HG02759 (cell line): ENCODE measurements around the gene FRMD4A.
"Not testable (repeated sequence)": the region's sequence is repeated elsewhere in the genome, so short reads cannot be mapped to it uniquely, and the experiment has no call there.

Experiments
- ATAC-seq: cut with Tn5 transposase; IDR thresholded peaks from one replicate; pipeline ENCODE4 v1.9.1; 2021; ENCODE audit warnings: mild to moderate bottlenecking, moderate library complexity; ENCODE audit not compliant: unreplicated experiment

FRMD4A gene

DNA sequence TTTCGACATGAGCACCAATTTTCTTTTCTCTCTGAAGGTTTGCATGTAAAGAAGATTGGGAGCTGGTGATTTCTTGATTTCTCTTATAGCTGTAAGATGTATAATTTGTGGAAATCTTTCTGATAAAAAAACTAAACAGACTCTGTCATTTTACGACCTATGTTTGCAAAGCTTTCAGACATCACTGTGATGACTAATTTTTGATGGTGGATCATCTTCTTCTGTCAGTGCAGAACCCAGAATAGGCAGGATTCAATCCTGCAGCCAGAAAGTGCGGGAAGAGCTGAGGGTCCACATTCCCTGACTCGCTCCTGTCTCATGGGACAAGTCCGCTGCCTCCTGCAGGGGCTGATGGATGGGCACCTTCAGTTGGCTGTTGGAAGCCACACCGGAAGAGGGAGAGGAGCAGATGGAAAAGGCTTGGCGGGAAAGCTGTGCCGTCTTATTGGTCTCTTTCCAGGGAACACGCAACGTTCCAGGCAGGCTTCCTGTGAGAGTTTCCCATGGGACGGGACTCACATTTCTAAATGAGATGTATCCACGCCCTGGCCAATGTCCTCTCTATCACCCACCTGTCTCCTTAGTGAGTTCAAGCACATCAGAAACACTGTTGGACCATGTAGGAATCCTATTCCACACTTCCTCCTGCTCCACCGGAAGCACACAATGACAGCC, 557.1 kb downstream of the FRMD4A start:
- no peak for ATAC-seq

DNA sequence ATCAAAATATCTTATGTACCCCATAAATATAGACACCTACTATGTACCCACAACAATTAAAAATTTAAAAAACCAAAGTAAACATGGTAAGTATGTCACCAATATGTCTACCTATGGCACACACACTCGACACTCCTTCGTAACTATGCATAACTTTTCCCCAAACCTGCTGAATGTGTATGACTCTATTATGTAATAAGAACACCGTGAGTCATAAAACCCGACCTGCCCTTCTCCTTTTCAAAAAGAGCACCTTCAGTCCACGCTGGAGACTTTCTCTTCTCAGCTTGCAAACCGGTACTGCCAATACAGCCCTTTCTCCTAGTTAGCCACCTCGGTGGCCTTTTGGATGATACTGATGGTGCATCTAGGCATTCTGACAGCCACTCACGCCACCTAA, 557.7 kb downstream of the FRMD4A start:
- ATAC-seq: no peak

DNA sequence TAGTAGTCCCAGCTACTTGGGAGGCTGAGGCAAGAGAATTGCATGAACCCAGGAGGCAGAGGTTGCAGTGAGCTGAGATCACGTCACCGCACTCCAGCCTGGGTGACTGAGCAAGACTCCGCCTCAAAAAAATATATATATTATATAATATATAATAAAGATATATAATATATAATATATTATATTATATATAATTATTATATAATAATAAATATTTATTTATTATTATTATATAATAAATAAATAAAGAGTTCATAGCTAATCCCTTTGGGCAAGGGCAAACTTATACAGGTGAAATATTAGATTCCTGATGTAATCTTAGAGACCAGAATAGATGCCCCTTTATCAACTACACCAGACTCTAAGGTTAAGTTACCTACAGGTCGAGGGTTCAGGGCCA, 558.7 kb downstream of the FRMD4A start:
- no peak for ATAC-seq

DNA sequence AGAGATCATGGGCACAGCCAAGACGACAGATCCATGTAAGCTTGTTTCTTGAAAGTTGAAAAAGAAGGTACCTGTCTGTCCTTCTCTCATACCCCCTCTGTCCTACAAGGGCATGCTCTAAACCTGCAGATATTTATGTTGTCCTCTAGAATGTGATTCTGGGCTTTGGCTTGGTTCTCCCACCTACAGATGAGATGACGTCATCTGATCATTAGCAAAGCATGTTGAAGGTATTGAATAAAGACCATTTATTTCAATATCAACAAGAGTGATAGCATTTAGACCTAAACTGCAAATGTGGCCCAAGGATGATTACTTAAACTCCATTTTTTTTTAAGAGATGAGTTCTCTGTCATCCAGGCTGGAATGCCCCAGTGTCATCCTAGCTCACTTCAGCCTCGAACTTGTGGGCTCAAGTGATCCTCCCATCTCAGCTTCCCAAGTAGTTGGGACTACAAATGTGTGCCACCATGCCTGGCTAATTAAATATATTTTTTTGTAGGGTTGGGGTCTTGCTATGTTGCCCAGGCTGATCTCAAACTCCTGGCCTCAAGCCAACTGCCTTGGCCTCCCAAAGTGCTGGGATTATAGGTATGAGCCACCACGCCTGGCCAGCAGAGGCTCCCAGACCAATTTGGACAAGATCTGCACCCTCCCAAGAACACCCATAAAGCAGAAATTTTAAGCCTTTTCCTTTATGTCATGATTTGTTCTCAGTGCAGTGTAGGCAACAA, 559.8 kb downstream of the FRMD4A start:
- ATAC-seq: no peak

DNA sequence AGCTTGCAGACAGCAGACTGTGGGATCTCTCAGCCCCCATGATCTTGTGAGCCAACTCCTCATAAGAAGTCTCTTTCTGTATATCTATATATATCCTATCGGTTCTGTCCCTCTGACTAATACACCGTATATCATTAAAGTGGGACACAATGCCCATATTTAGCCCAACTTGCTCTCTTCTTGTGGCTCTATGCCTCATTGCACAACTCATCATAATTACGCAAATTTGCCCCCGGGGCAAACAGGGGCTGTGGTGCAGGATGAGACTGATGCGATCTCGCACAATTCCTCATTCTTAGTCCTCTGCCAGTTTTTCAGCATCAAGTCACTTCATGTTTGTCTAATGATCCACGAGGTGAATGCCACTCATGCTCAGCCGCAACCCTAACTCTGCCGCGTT, 560.8 kb downstream of the FRMD4A start:
- peak; percentile 66 for ATAC-seq

DNA sequence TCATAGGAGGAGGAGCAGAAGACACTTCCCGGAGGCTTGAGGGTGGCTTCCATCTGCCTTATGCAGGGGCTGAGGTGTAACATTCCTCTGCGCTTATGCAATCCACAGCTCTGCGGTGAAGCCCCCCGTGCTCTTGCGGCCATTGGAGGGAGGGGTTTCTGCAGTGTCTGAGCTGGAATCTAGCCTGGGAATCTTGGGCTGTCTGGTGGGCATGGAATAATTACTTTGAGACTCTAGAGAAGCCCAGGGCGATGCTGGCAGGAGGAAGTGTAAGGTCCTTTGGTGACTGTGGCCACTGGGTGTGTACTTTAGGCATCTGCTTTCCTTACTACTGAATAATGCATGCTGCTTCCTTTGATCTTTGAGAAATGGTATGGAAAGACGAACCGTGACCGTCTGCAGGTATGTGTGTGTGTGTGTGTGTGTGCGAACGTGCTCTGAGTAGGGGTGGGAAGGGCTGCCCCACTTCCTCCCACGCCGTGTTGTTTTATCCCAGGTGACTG, 563.0 kb downstream of the FRMD4A start:
- ATAC-seq: no peak

DNA sequence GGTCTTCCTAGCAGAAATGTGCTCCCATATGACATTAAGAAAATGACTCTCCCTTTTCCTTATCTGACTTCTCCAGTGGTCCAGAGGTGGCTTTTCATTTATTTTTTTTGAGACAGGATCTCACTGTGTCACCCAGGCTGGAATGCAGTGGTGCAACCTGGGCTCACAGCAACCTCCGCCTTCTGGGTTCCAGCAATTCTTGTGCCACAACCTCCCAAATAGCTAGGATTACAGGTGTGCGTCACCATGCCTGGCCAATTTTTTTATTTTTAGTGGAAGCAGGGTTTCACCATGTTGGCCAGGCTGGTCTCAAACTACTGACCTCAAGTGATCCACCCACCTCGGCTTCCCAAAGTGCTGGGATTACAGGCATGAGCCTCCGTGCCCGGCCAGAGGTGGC, 563.6 kb downstream of the FRMD4A start:
- ATAC-seq: not testable (repeated sequence)

DNA sequence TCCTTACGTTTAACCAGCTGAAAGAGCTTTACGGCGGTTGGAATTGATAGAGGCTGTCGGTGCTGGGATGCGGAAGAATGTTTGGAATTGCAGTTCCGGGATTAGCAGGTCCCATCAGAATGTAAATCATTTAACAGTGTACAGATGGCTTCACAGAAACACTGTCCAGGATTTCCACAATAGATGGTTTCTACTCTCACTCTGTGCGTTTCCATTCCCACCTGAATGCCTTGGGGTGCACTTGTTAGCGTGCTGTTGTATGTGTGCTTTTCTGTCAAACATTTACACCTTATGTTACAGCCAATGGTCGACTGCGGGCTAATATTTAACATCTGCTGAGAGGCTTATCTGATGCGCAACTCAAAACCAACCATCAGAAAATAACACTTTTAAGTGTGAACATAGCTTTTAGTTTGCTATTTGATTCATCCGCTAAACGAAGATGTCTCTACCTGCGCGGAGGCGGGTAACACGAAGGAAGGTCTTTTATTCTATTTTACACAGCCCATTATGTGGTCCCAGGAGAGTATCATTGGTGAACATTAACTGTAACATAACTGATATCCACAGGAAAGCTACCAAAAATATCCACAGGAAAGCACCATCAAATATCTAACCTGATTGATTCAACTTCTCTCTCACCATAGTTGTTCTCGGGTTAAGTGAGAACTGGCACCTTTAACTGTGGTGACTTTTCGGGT, 564.9 kb downstream of the FRMD4A start:
- ATAC-seq: peak; percentile 37

DNA sequence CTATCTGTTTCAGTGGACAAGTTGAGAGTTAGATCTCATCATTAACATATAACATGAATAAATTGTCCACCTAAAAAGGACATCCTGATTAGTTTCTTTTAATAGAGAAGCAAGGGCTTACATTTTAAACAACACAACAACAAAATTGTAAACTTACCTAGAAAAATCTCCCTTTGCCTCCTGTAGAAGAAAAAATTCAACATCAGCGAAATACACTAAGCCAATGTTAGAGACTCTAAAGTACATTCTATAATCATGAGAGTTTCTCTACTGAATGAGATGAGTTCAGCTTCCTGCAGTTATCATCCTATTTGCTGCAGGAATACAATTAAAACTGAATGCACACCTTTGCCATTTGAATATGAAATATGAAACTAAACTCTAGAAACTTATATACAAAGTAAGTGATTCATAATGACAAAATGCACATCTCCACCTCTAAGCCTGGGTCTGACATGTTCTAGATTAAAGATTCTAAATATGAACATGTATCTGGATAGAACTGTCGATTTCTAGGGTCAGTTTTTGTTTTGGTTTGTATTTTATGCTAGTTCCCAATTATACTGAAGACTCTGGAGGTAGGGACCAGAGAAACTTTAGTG, 569.1 kb downstream of the FRMD4A start:
- ATAC-seq: no peak

DNA sequence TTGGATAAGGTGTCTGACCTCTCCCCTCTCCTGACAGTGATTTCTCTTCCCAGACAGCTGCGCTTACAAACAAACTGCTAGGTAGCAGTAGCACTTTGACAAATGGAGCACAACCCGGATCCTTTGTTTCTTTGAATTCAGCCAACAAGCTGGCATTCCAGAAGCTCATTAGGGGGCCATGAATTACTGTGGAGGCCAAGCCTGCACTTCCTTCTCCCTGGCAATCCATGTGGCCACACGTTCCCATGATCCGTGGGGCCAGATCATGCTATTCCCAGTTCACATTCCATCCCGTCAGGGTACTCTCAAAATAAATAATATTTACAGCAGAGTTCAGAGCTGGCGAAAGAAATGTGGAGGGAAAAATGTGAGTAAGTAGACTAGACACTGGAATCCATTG, 571.6 kb downstream of the FRMD4A start:
- no peak for ATAC-seq

DNA sequence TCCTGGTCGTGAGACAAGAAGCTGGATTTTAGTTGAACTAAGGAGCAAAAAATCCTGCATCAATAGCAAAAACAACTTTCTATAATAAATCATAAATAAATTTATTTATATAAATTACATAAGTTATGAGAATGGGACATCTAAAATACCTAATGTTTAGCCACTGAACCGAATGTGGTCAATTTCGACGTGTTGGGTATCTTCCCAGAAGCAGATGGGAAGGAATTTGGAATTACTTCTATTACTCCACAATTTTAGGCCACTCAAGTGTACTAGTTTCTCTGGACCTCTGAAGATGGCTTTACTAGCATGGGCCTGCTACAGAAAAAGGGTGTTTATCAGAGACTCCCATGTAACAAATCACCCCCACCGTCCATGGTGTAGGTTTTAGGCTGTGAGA, 572.0 kb downstream of the FRMD4A start:
- no peak for ATAC-seq

DNA sequence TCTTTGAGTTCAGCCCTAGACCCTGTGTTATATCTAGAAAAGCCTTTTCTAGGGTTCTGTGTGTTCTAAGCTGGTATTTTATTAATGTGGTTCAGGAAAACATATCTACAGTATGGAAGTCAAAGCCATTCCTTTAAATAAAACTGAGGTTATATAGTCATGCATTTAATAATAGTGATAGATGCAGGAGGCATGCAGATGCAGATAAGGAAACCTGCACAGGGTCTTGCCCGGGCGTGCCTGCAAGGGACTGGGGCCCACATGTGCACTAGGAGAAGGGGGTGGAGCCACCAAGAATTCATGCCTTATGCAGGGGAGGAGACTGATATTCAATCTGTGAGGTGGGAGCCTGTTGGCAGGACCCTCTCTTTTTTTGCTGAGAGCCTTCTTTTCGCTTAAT, 572.4 kb downstream of the FRMD4A start:
- ATAC-seq: no peak

DNA sequence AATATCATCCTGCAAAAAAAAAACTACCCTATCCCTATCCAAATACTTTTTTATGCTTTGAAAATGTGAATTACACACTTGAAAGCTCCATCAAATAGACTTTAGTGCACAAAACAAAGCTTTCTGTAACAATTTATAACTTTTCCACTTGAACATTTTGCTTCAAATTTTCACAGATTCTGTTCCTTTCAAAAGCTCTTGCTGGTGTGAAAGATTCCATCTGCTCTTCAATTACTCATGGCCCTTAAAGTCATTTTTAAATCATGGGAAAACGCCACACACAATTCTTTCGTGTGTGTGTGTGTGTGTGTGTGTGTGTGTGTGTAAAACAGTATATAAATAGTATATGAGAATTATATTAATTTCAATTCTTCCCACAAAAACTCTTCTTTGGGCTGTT, 576.4 kb downstream of the FRMD4A start:
- ATAC-seq: no peak

DNA sequence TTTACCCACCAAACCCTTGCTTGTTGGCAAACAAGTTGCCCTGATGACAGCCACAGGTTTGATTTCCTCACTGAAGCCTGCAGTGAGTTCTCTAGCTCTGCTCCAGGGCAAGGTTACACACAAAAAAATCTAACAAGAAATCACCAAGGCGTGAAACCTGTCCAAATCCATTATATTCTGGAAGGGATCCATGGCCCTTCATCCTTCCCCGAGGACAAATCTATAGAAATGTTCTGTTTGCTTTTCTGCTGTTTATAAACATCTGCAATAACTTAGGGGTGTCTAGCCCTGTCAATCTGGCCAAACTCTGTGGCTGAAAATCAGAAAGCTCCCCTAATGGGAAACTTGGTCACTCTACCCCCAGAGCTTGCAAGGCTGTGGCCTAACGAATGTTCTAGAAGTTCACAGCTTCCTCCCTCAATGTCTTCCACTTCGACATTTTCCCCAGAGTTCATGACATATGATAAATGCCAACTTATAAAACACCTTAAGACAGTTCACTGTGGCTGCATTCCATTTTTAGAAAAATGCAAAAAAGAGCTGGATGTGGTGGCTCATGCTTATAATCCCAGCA, 579.4 kb downstream of the FRMD4A start:
- ATAC-seq: no peak

DNA sequence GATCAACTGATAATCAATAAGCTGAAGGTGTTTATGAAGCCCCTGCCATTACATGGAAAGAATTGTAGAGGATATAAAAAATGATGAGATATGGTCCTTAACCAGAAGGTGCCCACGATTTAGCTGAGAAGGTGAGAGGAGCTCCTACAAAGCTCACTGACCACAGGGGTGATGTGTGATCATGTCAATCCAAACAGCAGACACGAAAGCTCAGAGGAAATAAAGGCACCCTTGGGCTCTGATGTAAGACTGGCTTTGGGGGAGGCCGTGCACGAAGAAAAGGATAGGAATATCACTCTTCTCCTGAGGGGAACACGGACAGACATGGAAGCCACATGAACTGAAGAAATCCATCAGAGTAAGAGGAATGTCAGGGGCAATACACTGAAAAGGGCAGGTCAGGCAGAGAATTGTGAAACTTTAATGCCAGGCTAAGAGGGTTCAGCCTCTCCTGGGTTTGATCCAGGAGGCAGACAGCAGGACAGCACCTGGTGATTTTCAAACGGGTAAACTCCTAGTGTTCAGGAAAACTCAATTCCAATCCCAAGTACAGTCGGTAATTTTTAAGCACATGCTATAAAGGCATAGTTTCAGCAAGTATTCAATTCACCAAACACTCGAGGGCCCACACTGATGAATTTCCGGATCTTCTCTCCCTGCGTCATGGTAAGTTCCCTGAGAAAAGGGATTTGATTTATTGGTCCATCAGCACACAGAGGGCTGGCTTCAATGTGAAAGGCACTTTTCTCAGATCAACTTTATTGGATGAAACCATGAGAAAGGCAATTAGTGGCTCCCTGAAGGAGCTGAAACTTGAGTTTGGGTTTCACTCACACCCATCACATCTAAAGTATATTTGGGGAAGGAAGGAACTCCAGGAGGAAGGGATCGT, 580.2 kb downstream of the FRMD4A start:
- ATAC-seq: no peak

DNA sequence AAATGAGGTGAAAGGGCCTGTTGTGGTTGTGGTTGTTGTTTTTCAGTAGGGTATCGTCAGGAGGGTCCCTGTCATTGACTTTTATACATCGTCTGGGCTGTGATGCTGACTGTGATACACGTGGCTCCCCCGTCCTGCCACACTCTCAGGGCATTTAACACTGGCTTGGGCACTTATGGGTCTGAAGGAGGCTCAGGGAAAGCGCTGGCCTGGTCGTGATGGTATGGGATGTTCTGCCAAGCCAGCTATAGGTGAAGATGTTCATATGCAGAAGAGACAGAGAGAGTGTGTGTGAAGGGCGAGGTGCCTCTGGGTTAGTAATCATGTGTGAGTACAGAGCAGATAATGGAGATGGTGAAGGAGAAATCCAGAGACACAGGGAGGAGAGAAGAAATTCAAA, 585.5 kb downstream of the FRMD4A start:
- no peak for ATAC-seq

DNA sequence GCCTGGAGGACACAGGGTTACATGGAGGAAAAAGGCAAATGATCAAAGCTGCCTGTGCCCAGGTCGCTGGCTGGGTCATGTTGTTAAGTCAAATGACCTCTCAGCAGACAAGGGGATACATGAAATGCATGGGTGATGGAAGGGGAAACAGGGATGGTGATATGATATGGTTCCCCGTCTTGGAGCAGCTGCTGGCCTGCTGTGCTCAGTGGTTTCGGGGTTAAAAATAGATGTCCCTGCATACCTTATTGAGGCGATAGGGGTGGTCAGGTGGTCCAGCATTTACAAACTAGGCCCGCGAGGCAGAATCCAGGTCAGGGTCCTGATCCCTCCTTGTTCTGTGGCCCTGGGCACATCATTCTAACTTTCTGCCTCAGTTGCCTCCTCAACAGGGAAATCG, 586.8 kb downstream of the FRMD4A start:
- no peak for ATAC-seq

DNA sequence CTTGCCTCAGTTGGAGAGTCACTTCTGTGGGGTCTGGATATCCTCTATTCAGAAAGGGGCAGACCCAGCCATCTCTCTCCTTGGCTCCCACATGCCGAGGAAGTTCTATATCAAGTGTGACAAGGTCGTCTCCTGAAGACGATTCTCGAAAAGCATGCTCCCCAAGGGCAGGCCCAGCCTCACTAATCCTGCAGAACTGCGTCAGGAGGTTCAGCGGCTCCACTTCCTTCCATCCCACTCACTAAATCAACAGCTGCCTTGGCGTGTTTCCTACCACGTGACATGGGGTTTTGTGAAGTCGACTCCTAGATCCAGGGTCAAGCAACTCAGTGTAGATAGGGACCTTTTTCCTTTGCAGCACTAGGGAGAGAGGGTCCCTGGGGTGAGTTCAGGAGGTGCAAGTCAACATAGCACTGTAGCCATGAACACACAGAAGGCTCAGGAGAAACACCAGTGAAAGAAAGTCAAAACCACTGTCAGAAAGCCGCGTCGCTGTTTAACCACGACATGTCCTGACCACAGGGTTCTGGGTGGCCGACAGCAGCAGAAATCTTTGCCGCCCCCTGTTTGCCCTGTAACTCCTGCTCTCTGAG, 587.5 kb downstream of the FRMD4A start:
- ATAC-seq: peak; percentile 67

DNA sequence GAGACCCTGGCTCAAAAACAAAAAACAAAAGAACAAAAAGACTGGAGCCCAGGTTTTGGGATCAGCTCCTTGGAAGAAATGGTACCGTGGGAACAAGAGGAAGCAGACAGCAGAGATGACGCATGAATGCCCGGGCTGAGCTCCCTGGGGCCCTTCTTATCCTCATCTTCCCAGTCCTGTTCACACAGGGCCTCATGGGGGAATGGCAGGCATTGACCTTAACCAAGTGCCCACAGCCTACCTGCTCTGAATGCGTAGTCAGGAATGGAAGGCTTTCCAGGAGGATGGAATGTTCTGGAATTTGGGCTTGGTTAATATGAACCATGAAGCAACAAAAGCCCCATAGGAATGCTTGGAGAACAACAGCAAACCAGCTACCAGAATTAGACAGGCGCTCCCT, 589.3 kb downstream of the FRMD4A start:
- ATAC-seq: no peak

DNA sequence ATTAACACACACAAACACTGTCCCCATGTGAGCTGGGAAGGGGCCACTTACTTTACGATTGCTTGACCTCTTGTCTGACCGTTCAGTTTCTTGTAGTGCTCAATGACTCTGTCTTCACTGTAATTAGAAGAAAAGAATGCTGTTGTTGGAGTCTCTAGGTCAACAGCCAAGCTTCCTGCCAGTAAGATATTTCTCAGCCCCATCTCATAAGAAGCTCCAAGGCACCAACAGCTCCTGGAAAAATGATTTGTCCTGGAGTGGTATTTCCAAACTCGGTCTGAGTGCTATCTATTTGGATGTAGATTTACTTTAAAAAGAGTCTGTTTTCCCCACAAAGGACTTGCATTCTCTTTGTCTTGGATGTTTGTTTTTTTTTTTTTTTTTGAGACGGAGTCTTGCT, 590.3 kb downstream of the FRMD4A start:
- ATAC-seq: no peak
